ENCODE results near the gene NOD1. TPM values are rescaled to one million over a fixed set of nuclear protein-coding genes. Genes with fewer than 3 reads are reported as not detected.

The NOD1 gene
- total and polyA plus RNA-seq, 2 of the 8 experiments (the other 6 are each of a cell fraction or from before 2014, with no cell fraction given): 3.8 to 6.5 TPM

DNA sequence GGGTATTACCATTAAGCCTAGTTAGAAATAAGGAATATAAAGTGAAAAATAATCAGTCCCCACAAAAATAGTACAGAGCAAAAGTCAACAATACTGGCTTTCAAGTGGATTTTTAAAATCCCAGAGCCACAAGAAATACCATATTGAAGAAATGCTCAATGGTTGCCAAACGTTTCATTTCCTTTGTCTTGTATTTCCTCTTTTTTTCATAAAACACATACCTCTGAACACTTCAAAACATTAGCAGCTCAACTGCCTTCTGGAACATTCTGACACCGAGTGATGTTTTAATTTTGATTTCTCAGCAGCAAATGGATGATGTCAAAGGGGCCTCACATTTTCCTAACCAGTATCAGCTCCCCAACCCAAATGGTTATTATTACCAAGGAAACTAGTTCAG, 10.5 kb downstream of the NOD1 start:
- Histone ChIP-seq H2AK5ac (ENCODE audit: low read depth, low read length) (no peak overlapping the region), H2BK20ac (ENCODE audit: low read length) (no peak overlapping the region), H3K23ac (ENCODE audit: insufficient read length) (no peak overlapping the region), H3K4me3 (ENCODE audit: extremely low read depth in 1 of 4, insufficient read depth in 2 of 4, low read depth in 3 of 4, low read length in 4 of 4) (no peak overlapping the region), H4K8ac (ENCODE audit: extremely low read depth, insufficient read depth, low read length) (no peak overlapping the region), H4K5ac (ENCODE audit: insufficient read length, low read depth, low read length) (no peak overlapping the region), H3K4me2 (ENCODE audit: insufficient read depth in 1 of 2, low read depth in 2 of 2, low read length in 2 of 2) (no peak overlapping the region), H4K20me1 (replicated peaks in 1 of 2; ENCODE audit: control insufficient read depth in 1 of 2, insufficient read depth in 2 of 2, low read length in 2 of 2) (no peaks in the 10 kb centered on the region), H3K27ac (ENCODE audit: low read depth, low read length) (no peak overlapping the region), H3K56ac (replicated peaks; ENCODE audit: insufficient read length, low read depth, low read length) (no peak overlapping the region), H3K18ac (ENCODE audit: extremely low read depth, low read length) (no peak overlapping the region), H2BK15ac (ENCODE audit: low read length) (no peak overlapping the region), H3K9ac (replicated peaks in 1 of 4; ENCODE audit: extremely low read depth in 1 of 4, low read depth in 3 of 4, low read length in 3 of 4) (no peak overlapping the region), H3K79me1 (ENCODE audit: low read depth, low read length) (no peaks in the 10 kb centered on the region; the same call in 1 of the 2 replicates), H3K79me2 (ENCODE audit: control insufficient read depth in 1 of 2, insufficient read depth in 2 of 2, low read length in 2 of 2) (no peaks in the 10 kb centered on the region), H3K27me3 (replicated peaks in 1 of 4; ENCODE audit: control insufficient read depth in 3 of 4, extremely low read depth in 1 of 4, insufficient read depth in 3 of 4, low read length in 3 of 4) (no peaks in the 10 kb centered on the region), H3K36me3 (ENCODE audit: control insufficient read depth in 2 of 4, insufficient read depth in 4 of 4, low read length in 3 of 4) (no peaks in the 10 kb centered on the region), H3K23me2 (ENCODE audit: low read depth, low read length) (no peaks in the 10 kb centered on the region), H2BK120ac (replicated peaks; ENCODE audit: low read depth, low read length) (no peak overlapping the region), H3K9me3 (ENCODE audit: insufficient read depth in 2 of 2, low read depth in 1 of 2, low read length in 1 of 2) (no peaks in the 10 kb centered on the region), H4K91ac (replicated peaks; ENCODE audit: insufficient read length, low read length) (no peak overlapping the region), H3K14ac (ENCODE audit: insufficient read length) (no peak overlapping the region), H2BK5ac (ENCODE audit: low read depth, low read length) (no peak overlapping the region), H3K4me1 (replicated peaks in 1 of 4; ENCODE audit: control insufficient read depth in 3 of 4, insufficient read depth in 4 of 4, low read length in 3 of 4) (peaks cover 3 to 14% (median 5%) of the 10 kb centered on the region in 4 experiments; a peak in 5 of 7 replicates), H3K4ac (replicated peaks; ENCODE audit: insufficient read length, low read depth, low read length) (no peak overlapping the region), H2BK12ac (ENCODE audit: low read depth, low read length) (no peak overlapping the region), H2AFZ (ENCODE audit: low read length) (no peak overlapping the region)
- FAIRE-seq (no peak), DNase-seq (ENCODE audit: low read depth in 1 of 2, low spot score in 2 of 2) (no peak)
- TF ChIP-seq KDM1A (IDR thresholded peaks at IDR 0.05; ENCODE audit: borderline replicate concordance, low read length): no peak
- TF ChIP-seq JUN (IDR thresholded peaks at IDR 0.05; ENCODE audit: low read depth, low read length): no peak
- ChIA-PET POLR2A (ENCODE audit: partially characterized antibody) (interaction anchor here (1.2 kb wide), 1 partner anchor 10 kb away, joined by 3 read pairs; no protein-coding TSS in a partner anchor), CTCF (ENCODE audit: partially characterized antibody) (interaction anchor here (0.6 to 2.0 kb wide), 5 partner anchors 10 to 42 kb away, joined by 3 to 6 read pairs (median 4); no protein-coding TSS in a partner anchor)
- 80% methylated on average over 2 of the region's 2 CpGs; no CpG with 5 or more reads in 1 of the 2 experiments for WGBS, 2 experiments (ENCODE audit: extremely low coverage in 1 of 2, insufficient coverage in 1 of 2, insufficient read length in 1 of 2, insufficient replicate concordance in 2 of 2, low coverage in 1 of 2, low lambda C conversion rate in 2 of 2, missing lambda C conversion rate in 1 of 2)

Data from H1 (cell line).